HCT116 (cell line): ENCODE results near the gene KAZN. TPM values are rescaled to one million over a fixed set of nuclear protein-coding genes. Genes with fewer than 3 reads are reported as not detected.

Experiments used
- ATAC-seq: fragments of 200-7000 bp; cut with Tn5 transposase; 2 replicates; pipeline ENCODE4 v1.9.1; 2020; ENCODE audit warnings: mild to moderate bottlenecking, moderate library complexity
- BruUV-seq: library from RNA; stranded (reverse); fragments of 400-500 nt; replicated peaks from 2 replicates; lab custom pipeline; 2021; lab: Mats Ljungman, UMichigan
- CTCF ChIA-PET: fragments of 300-600 bp; sonication (Branson Sonifier 250); formaldehyde crosslinking; loops from one replicate; lab custom pipeline; 2021; ENCODE audit warnings: antibody characterized with exemption; lab: Charles Lee
- POLR2A ChIA-PET: fragments of 300-600, 350-600 bp; sonication (Branson Sonifier 250); formaldehyde crosslinking; loops from one replicate; lab custom pipeline; 2021; ENCODE audit warnings: antibody characterized with exemption; lab: Charles Lee
- RAD21 ChIA-PET, 2 experiments: fragments of 300-600 bp; sonication (Branson Sonifier 250); formaldehyde crosslinking; loops; one replicate each; lab custom pipeline; 2023; ENCODE audit warnings: low total read pairs in 2 of 2; ENCODE audit not compliant: uncharacterized antibody in 2 of 2, unreplicated experiment in 2 of 2, low non-redundant PET in 1 of 2; lab: Charles Lee
- DNase-seq: peaks from one replicate; pipeline ENCODE4 v3.0.0-alpha.2; 2010; ENCODE audit warnings: low read depth, low spot score
- H2AFZ ChIP-seq: fragments of 200-600 bp; shearing (Covaris generic), sonication (generic); 2 replicates; pipeline ENCODE4 v1.6.1; 2017; ENCODE audit warnings: low read depth, mixed run types, mixed read lengths, antibody characterized with exemption, low read length; ENCODE audit not compliant: poor library complexity, severe bottlenecking
- H3K27ac ChIP-seq: 2 replicates; pipeline ENCODE4 v1.5.1; 2012; ENCODE audit warnings: low read depth, low read length
- H3K27me3 ChIP-seq: fragments of 200-600 bp; sonication (generic); 2 replicates; pipeline ENCODE4 v1.6.1; 2016; ENCODE audit warnings: mixed run types, low read length, mixed read lengths; ENCODE audit not compliant: insufficient read depth
- H3K36me3 ChIP-seq, 2 experiments: fragments of 200-500 bp in 1 of 2; fragments of 200-600 bp in 1 of 2; sonication (Bioruptor generic) in 1 of 2; sonication (generic) in 1 of 2; 2 replicates each; pipeline versions ENCODE4 v1.5.1 to v1.6.1; 2014 to 2016; ENCODE audit warnings: low read length in 2 of 2, inconsistent platforms in 1 of 2, mixed read lengths in 1 of 2, mixed run types in 1 of 2; ENCODE audit not compliant: insufficient read depth in 2 of 2, control insufficient read depth in 1 of 2
- H3K4me1 ChIP-seq, 2 experiments: fragments of 200-600 bp in 1 of 2; sonication (generic) in 1 of 2; 2 replicates each; pipeline versions ENCODE4 v1.5.1 to v1.6.1; 2012 to 2017; ENCODE audit warnings: low read length in 2 of 2, inconsistent platforms in 1 of 2, mild to moderate bottlenecking in 1 of 2, mixed read lengths in 1 of 2, mixed run types in 1 of 2, moderate library complexity in 1 of 2; ENCODE audit not compliant: insufficient read depth in 2 of 2, control insufficient read depth in 1 of 2
- H3K4me2 ChIP-seq: fragments of 200-600 bp; sonication (generic); 2 replicates; pipeline ENCODE4 v1.6.1; 2017; ENCODE audit warnings: mixed run types, low read length, mixed read lengths
- H3K4me3 ChIP-seq, 2 experiments: fragments of 200-600 bp in 1 of 2; sonication (generic) in 1 of 2; replicated peaks in 1 of 2; 2 replicates each; pipeline ENCODE4 v1.5.1; 2011 to 2016; ENCODE audit warnings: low read length in 2 of 2, control low read depth in 1 of 2, low read depth in 1 of 2, mild to moderate bottlenecking in 1 of 2, mixed read lengths in 1 of 2, mixed run types in 1 of 2
- H3K79me2 ChIP-seq: fragments of 200-600 bp; sonication (generic); 2 replicates; pipeline ENCODE4 v1.6.1; 2017; ENCODE audit warnings: mild to moderate bottlenecking, mixed run types, low read length, moderate library complexity, mixed read lengths; ENCODE audit not compliant: insufficient read depth
- H3K9ac ChIP-seq: fragments of 200-600 bp; sonication (generic); 2 replicates; pipeline ENCODE4 v1.6.1; 2016; ENCODE audit warnings: low read length, mixed read lengths
- H3K9me2 ChIP-seq: fragments of 200-600 bp; sonication (generic), shearing (Covaris generic); 2 replicates; pipeline ENCODE4 v1.6.1; 2017; ENCODE audit warnings: mixed run types, mild to moderate bottlenecking, moderate library complexity; ENCODE audit not compliant: insufficient read depth
- H3K9me3 ChIP-seq, 2 experiments: fragments of 200-500 bp in 1 of 2; fragments of 200-600 bp in 1 of 2; sonication (Bioruptor generic) in 1 of 2; sonication (generic) in 1 of 2; 2 replicates each; pipeline ENCODE4 v1.6.1; 2014 to 2017; ENCODE audit warnings: low read length in 2 of 2, mixed read lengths in 2 of 2, inconsistent platforms in 1 of 2, low read depth in 1 of 2, mild to moderate bottlenecking in 1 of 2, mixed run types in 1 of 2, moderate library complexity in 1 of 2; ENCODE audit not compliant: control insufficient read depth in 1 of 2, insufficient read depth in 1 of 2
- H4K20me1 ChIP-seq: fragments of 200-600 bp; sonication (generic), shearing (Covaris generic); 2 replicates; pipeline ENCODE4 v1.6.1; 2017; ENCODE audit warnings: mixed run types, mild to moderate bottlenecking, moderate library complexity; ENCODE audit not compliant: insufficient read depth
- ATF3 ChIP-seq: IDR thresholded peaks from 2 replicates; pipeline ENCODE4 v1.6.1; 2012
- CBX3 ChIP-seq: IDR thresholded peaks from 2 replicates; pipeline ENCODE4 v1.6.1; 2012; ENCODE audit warnings: low read depth
- CEBPB ChIP-seq: IDR thresholded peaks from 2 replicates; pipeline ENCODE4 v1.6.1; 2012; ENCODE audit warnings: low read depth
- CTCF ChIP-seq, 3 experiments: fragments of 200-600 bp in 1 of 3; sonication (generic) in 1 of 3; IDR thresholded peaks in 2 of 3; conservative IDR thresholded peaks in 1 of 3; 2 replicates each; pipeline ENCODE4 v1.5.1; 2012 to 2017; ENCODE audit warnings: low read depth in 2 of 3, low read length in 2 of 3, antibody characterized with exemption in 1 of 3, borderline replicate concordance in 1 of 3, control low read depth in 1 of 3, mild to moderate bottlenecking in 1 of 3, mixed read lengths in 1 of 3, mixed run types in 1 of 3, moderate library complexity in 1 of 3; ENCODE audit not compliant: insufficient read depth in 1 of 3
- EGR1 ChIP-seq: IDR thresholded peaks from 2 replicates; pipeline ENCODE4 v1.6.1; 2012; ENCODE audit warnings: low read depth
- ELF1 ChIP-seq: IDR thresholded peaks from 2 replicates; pipeline ENCODE4 v1.6.1; 2012; ENCODE audit warnings: low read depth, borderline replicate concordance
- EZH2 ChIP-seq: fragments of 200-600 bp; sonication (generic); IDR thresholded peaks from 2 replicates; pipeline ENCODE4 v1.6.1; 2017; ENCODE audit warnings: antibody characterized with exemption, mixed run types
- EZH2phosphoT487 ChIP-seq: fragments of 200-600 bp; IDR thresholded peaks from 2 replicates; pipeline ENCODE4 v1.6.1; 2018; ENCODE audit warnings: antibody characterized with exemption, borderline replicate concordance
- FOSL1 ChIP-seq: IDR thresholded peaks from 2 replicates; pipeline ENCODE4 v1.6.1; 2012; ENCODE audit warnings: low read depth
- JUND ChIP-seq: IDR thresholded peaks from 2 replicates; pipeline ENCODE4 v1.6.1; 2012
- MAX ChIP-seq: IDR thresholded peaks from 2 replicates; pipeline ENCODE4 v1.6.1; 2012
- POLR2A ChIP-seq: IDR thresholded peaks from 2 replicates; pipeline ENCODE4 v1.7.0; 2011; ENCODE audit warnings: borderline replicate concordance; ENCODE audit not compliant: insufficient read depth, insufficient read length; ENCODE audit errors: extremely low read depth
- REST ChIP-seq: IDR thresholded peaks from 2 replicates; pipeline ENCODE4 v1.6.1; 2012; ENCODE audit warnings: low read depth
- SRF ChIP-seq: IDR thresholded peaks from 2 replicates; pipeline ENCODE4 v1.6.1; 2012; ENCODE audit warnings: low read depth
- TCF7L2 ChIP-seq: IDR thresholded peaks from 2 replicates; pipeline ENCODE4 v1.7.0; 2011; ENCODE audit warnings: borderline replicate concordance, inconsistent platforms; ENCODE audit not compliant: insufficient read depth, insufficient read length; ENCODE audit errors: extremely low read depth
- ZBTB33 ChIP-seq: IDR thresholded peaks from 2 replicates; pipeline ENCODE4 v1.6.1; 2011; ENCODE audit warnings: mild to moderate bottlenecking, low read length, moderate library complexity; ENCODE audit not compliant: insufficient replicate concordance; ENCODE audit errors: extremely low read depth
- ZNF274 ChIP-seq: fragments of 200-500 bp; sonication (Bioruptor generic); IDR thresholded peaks from 2 replicates; pipeline ENCODE4 v1.6.1; 2014; ENCODE audit warnings: mild to moderate bottlenecking, low read depth, low read length, inconsistent platforms
- intact Hi-C: fragments of 100-400 bp; cut with micrococcal nuclease; formaldehyde crosslinking; loops from 2 replicates; pipeline ENCODE4 v1.10.0; 2022
- total RNA-seq: library from RNA; stranded (reverse); gene quantifications from one replicate; pipeline ENCODE4 v1.2.1, GENCODE V29; 2021; ENCODE audit not compliant: unreplicated experiment

KAZN gene
- total RNA-seq, 1 experiment from 2014 or later = 13.4 TPM

- no peak for TF ChIP-seq ATF3
- no peak for TF ChIP-seq FOSL1
- TF ChIP-seq SRF = no peak
- TF ChIP-seq CBX3 = no peak
- TF ChIP-seq, all 23 proteins: peak for 0
Measured at GRCh38 chr1:14596591-14596990, 1.9 kb upstream of the KAZN start (continued).

GRCh38 chr1:14597343-14598006 lies 1.0 kb upstream of the KAZN start:
- TF ChIP-seq ELF1 = no peak
- no peak for TF ChIP-seq JUND
- no peak for TF ChIP-seq TCF7L2
- no peak for TF ChIP-seq EGR1
- TF ChIP-seq POLR2A = no peak
- TF ChIP-seq REST = no peak
- no peak for TF ChIP-seq CTCF (IDR thresholded peaks at IDR 0.05 in 2 of 3, conservative IDR thresholded peaks at IDR 0.05 in 1 of 3; ENCODE audit: borderline replicate concordance in 1 of 3, insufficient read depth in 1 of 3, low read depth in 2 of 3, low read length in 2 of 3)
- no peak for TF ChIP-seq CEBPB
- no peak for TF ChIP-seq EZH2phosphoT487
- TF ChIP-seq FOSL1 = no peak
- TF ChIP-seq ZNF274 = no peak
- no peak for TF ChIP-seq CBX3
- TF ChIP-seq EZH2 = no peak
- no peak for TF ChIP-seq MAX
- no peak for TF ChIP-seq SRF
- TF ChIP-seq ZBTB33 = no peak
- Histone ChIP-seq H3K9me3 (no peaks in the 10 kb centered on the region), H3K4me1 (no peaks in the 10 kb centered on the region), H4K20me1 (no peaks in the 10 kb centered on the region), H3K27me3 (peaks cover 31% of the 10 kb centered on the region), H3K9ac (no peak overlapping the region), H3K4me2 (no peak overlapping the region), H3K27ac (no peak overlapping the region), H2AFZ (no peak overlapping the region), H3K9me2 (no peaks in the 10 kb centered on the region), H3K4me3 (no peak overlapping the region), H3K36me3 (no peaks in the 10 kb centered on the region), H3K79me2 (no peaks in the 10 kb centered on the region)
- POLR2A ChIA-PET = no interaction called here
- no TSS peak for BruUV-seq
- intact Hi-C loops = no loop called here
- no peak for ATAC-seq
- CTCF ChIA-PET = no interaction called here
- RAD21 ChIA-PET = no interaction called here
- no peak for DNase-seq
